MCF 10A (cell line): ENCODE data around the gene BPHL. TPM values are rescaled to one million over a fixed set of nuclear protein-coding genes. Genes with fewer than 3 reads are reported as not detected.

Experiments used
- BruUV-seq: library from RNA; stranded (reverse); fragments of 400-500 nt; replicated peaks from 2 replicates; lab custom pipeline; 2021; lab: Mats Ljungman, UMichigan
- CTCF ChIA-PET: fragments of 300-600 bp; sonication (Branson Sonifier 250); formaldehyde crosslinking; extraction: SDS; loops from one replicate; lab custom pipeline; 2021; ENCODE audit warnings: antibody characterized with exemption, inconsistent platforms; lab: Yijun Ruan, JAX
- POLR2A ChIA-PET: fragments of 300-600, 350-650 bp; sonication (Branson Sonifier 250); formaldehyde crosslinking; extraction: SDS; loops from one replicate; lab custom pipeline; 2020; ENCODE audit warnings: antibody characterized with exemption, inconsistent platforms; lab: Yijun Ruan, JAX
- DNase-seq: peaks from one replicate; pipeline ENCODE4 v3.0.0-alpha.2; 2018; ENCODE audit not compliant: unreplicated experiment
- H3K27ac Mint-ChIP-seq: one replicate; pipeline ENCODE4 v1.8.0; 2022; ENCODE audit warnings: mild to moderate bottlenecking, low read depth, mixed read lengths; ENCODE audit not compliant: unreplicated experiment
- H3K27me3 Mint-ChIP-seq: one replicate; pipeline ENCODE4 v1.8.0; 2022; ENCODE audit warnings: mixed read lengths; ENCODE audit not compliant: insufficient read depth, unreplicated experiment
- H3K36me3 Mint-ChIP-seq: one replicate; pipeline ENCODE4 v1.8.0; 2022; ENCODE audit warnings: mild to moderate bottlenecking, moderate library complexity, mixed read lengths; ENCODE audit not compliant: insufficient read depth, unreplicated experiment
- H3K4me1 Mint-ChIP-seq: one replicate; pipeline ENCODE4 v1.8.0; 2022; ENCODE audit warnings: mixed read lengths; ENCODE audit not compliant: insufficient read depth, unreplicated experiment
- H3K4me3 Mint-ChIP-seq: one replicate; pipeline ENCODE4 v1.8.0; 2022; ENCODE audit warnings: mild to moderate bottlenecking, moderate library complexity, mixed read lengths; ENCODE audit not compliant: unreplicated experiment
- H3K9me3 Mint-ChIP-seq: one replicate; pipeline ENCODE4 v1.8.0; 2022; ENCODE audit warnings: mixed read lengths; ENCODE audit not compliant: unreplicated experiment
- intact Hi-C: fragments of 100-400 bp; cut with micrococcal nuclease; formaldehyde crosslinking; loops from 2 replicates; pipeline ENCODE4 v1.14.1; 2022
- total RNA-seq: library from RNA; stranded (reverse); gene quantifications from 2 replicates; pipeline ENCODE4 v1.2.3, GENCODE V29; 2022
- TF ChIP-seq, protein P1 (sequence below): fragments of 200-600 bp; IDR thresholded peaks from one replicate; pipeline ENCODE4 v1.8.0; 2022; ENCODE audit warnings: antibody characterized with exemption, mild to moderate bottlenecking; ENCODE audit not compliant: unreplicated experiment

Gene BPHL
- total RNA-seq, 1 experiment from 2014 or later, result 13.2 TPM

DNA sequence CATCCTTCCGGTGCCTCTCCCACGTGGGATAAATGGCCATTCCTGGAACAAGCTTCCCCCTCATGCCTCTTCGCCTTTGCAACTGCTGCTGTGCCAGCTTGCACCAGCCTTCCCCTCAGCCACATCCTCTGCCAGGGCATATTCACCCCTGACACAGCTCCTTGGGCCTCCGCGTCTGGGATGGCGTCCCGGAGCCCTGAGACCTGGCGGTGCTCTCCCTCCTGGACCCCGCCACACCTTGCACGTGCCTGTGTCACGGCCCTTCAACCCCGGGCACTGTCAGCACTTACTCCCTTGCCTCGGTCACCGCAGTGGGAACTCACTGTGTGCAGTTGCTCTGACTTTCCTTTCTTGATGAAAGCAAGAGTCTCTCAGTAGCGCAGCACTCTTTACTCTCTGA, 13.2 kb downstream of the BPHL start:
- H3K4me1 Mint-ChIP-seq, result no peaks in the 10 kb centered on the region
- no peak for DNase-seq
- no TSS peak for BruUV-seq
- H3K27ac Mint-ChIP-seq, result no peak overlapping the region
- TF ChIP-seq, protein P1, sequence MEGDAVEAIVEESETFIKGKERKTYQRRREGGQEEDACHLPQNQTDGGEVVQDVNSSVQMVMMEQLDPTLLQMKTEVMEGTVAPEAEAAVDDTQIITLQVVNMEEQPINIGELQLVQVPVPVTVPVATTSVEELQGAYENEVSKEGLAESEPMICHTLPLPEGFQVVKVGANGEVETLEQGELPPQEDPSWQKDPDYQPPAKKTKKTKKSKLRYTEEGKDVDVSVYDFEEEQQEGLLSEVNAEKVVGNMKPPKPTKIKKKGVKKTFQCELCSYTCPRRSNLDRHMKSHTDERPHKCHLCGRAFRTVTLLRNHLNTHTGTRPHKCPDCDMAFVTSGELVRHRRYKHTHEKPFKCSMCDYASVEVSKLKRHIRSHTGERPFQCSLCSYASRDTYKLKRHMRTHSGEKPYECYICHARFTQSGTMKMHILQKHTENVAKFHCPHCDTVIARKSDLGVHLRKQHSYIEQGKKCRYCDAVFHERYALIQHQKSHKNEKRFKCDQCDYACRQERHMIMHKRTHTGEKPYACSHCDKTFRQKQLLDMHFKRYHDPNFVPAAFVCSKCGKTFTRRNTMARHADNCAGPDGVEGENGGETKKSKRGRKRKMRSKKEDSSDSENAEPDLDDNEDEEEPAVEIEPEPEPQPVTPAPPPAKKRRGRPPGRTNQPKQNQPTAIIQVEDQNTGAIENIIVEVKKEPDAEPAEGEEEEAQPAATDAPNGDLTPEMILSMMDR, result no peak
- intact Hi-C loops, result no loop called here
- no peaks in the 10 kb centered on the region for H3K27me3 Mint-ChIP-seq
- no peaks in the 10 kb centered on the region for H3K9me3 Mint-ChIP-seq
- no peak overlapping the region for H3K4me3 Mint-ChIP-seq
- H3K36me3 Mint-ChIP-seq, result peaks cover 22% of the 10 kb centered on the region
- CTCF ChIA-PET, result interaction anchor here (0.6 to 1.2 kb wide), 2 partner anchors 17 to 120 kb away, joined by 3 to 5 read pairs; no protein-coding TSS in a partner anchor
- POLR2A ChIA-PET, result no interaction called here

DNA sequence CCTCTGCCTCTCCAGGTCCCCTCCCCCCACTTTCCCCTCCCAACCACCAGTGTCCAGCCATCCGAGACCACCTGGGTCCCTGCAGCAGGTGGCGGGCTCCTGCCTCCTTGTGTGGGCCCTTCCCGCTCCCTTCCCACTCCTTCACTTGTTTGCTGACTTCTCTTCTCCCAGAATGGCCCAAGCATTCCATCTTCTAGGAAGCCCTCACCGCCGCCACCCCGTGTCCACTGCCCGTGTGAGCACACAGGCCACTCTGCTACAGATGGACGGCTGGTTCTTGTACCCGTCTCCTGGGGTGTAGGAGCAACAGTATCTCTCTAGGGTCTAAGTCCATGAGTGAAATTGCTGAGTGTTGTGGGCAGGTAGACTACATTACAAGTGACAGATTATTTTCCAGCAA, 15.0 kb downstream of the BPHL start:
- Mint-ChIP-seq H3K36me3 (peaks cover 36% of the 10 kb centered on the region), H3K4me1 (peaks cover 2% of the 10 kb centered on the region), H3K27ac (no peak overlapping the region), H3K9me3 (no peaks in the 10 kb centered on the region), H3K27me3 (no peaks in the 10 kb centered on the region), H3K4me3 (no peak overlapping the region)
- POLR2A ChIA-PET, result no interaction called here
- BruUV-seq, result no TSS peak
- CTCF ChIA-PET, result no interaction called here
- intact Hi-C loops, result no loop called here
- no peak for DNase-seq
- TF ChIP-seq, protein P1, result no peak

DNA sequence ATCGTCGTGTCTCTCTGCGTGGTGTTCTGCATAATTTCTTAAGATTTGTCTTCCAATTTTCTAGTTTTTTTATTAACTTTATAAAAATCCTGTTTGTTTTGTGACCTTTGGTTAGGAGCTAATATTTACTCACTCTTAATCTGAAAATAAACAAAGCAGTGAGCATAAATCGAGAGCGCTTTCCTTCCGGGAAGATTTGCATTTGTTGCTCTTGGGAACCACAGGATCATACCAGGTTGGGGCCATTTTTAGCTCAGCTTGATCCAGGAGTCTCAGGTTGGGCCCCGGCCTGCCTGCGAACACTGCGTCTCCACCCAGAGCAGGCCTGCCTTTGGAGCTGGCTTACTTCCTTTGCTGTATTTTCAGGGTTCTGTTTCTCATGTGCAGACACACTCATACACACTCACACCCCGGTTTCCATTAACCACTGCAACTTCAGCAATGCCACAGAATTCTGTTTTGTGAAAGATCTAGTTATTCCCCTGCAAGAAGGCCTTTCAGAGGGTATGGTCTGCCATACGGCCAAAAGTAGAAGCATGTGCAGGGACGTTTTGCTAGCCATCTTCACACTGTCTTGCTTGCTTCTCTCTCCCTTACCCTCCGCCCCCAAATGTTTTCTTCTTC, 17.3 kb downstream of the BPHL start:
- ChIA-PET CTCF (interaction anchor here (0.6 to 0.9 kb wide), 2 partner anchors 76 to 116 kb away, joined by 3 read pairs; no protein-coding TSS in a partner anchor), POLR2A (no interaction called here)
- TF ChIP-seq, protein P1, result no peak
- no peak for DNase-seq
- H3K27ac Mint-ChIP-seq, result no peak overlapping the region
- intact Hi-C loops, result no loop called here
- peaks cover 36% of the 10 kb centered on the region for H3K36me3 Mint-ChIP-seq
- H3K4me3 Mint-ChIP-seq, result no peak overlapping the region
- no peaks in the 10 kb centered on the region for H3K9me3 Mint-ChIP-seq
- BruUV-seq, result no TSS peak
- no peaks in the 10 kb centered on the region for H3K27me3 Mint-ChIP-seq
- peaks cover 13% of the 10 kb centered on the region for H3K4me1 Mint-ChIP-seq

DNA sequence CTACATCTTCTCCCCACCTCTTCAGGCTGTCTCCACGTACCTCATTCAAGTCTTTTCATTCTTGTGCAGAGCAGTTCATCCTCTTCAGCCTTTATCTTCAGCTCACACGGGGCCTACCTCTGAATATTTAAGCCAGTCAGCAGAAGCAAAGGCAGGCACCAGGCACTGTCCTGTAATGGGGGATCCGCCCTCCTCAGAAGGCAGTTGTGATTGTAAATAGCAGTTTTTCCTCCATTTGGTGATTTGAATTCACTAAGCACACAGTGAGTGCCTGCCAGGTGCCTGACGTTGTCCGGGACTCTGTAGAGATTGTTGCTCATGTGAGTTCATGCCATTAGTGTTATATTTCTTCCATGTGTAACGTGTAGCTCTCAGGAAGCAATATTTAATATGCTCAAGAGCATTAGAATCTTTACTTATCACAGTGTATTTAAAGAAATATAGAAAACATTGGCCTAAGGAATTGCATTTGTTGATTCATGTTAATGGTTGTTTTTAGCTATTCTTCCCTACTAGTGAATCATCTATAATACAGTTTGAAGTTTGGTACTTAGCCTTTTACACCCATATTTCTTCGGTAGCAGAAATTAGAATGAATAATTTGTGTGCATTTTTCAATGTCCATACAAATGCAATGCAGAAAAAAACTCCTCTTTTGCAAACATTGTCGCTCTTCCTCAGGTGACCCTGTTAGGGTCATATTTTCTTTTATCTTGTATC, 17.9 kb downstream of the BPHL start:
- ChIA-PET CTCF (no interaction called here), POLR2A (interaction anchor here (0.8 kb wide), 1 partner anchor 9 kb away, joined by 3 read pairs; no protein-coding TSS in a partner anchor)
- H3K4me1 Mint-ChIP-seq, result peaks cover 13% of the 10 kb centered on the region
- peaks cover 31% of the 10 kb centered on the region for H3K36me3 Mint-ChIP-seq
- BruUV-seq, result no TSS peak
- no peak overlapping the region for H3K27ac Mint-ChIP-seq
- DNase-seq, result no peak
- intact Hi-C loops, result no loop called here
- TF ChIP-seq, protein P1, result no peak
- no peaks in the 10 kb centered on the region for H3K27me3 Mint-ChIP-seq
- no peak overlapping the region for H3K4me3 Mint-ChIP-seq
- H3K9me3 Mint-ChIP-seq, result no peaks in the 10 kb centered on the region
